Measurements from ENCODE around the gene ROBO1.

- TF ChIP-seq CTCF (IDR thresholded peaks at IDR 0.05) (no peak), POLR2A (IDR thresholded peaks at IDR 0.05) (no peak)
These were observed 357.2 kb downstream of the ROBO1 start for GRCh38 chr3:79410617-79411016.

Data from vagina (tissue), 2 donors.